Liver (tissue), 9 donors: ENCODE results near the gene NAT10. TPM values are rescaled to one million over a fixed set of nuclear protein-coding genes. Genes with fewer than 3 reads are reported as not detected.

Source experiments
- DNase-seq: peaks from one replicate; pipeline ENCODE4 v3.0.0-alpha.2; 2017; ENCODE audit warnings: low spot score
- H3K27ac ChIP-seq, 2 donors: one replicate each; pipeline ENCODE4 v1.7.0; 2013; ENCODE audit warnings: inconsistent platforms in 2 of 2, low read length in 2 of 2, control low read depth in 1 of 2, low read depth in 1 of 2, mild to moderate bottlenecking in 1 of 2
- H3K27me3 ChIP-seq, 4 donors: one replicate each; pipeline versions ENCODE4 v1.6.1 to v1.7.0; 2013; ENCODE audit warnings: low read length in 3 of 4, inconsistent platforms in 1 of 4, mild to moderate bottlenecking in 1 of 4, moderate library complexity in 1 of 4; ENCODE audit not compliant: control insufficient read depth in 4 of 4, insufficient read depth in 4 of 4
- H3K36me3 ChIP-seq, 4 donors: one replicate each; pipeline versions ENCODE4 v1.6.1 to v1.7.0; 2013; ENCODE audit warnings: low read length in 3 of 4, mild to moderate bottlenecking in 3 of 4, low read depth in 1 of 4, moderate library complexity in 1 of 4; ENCODE audit not compliant: control insufficient read depth in 4 of 4, insufficient read depth in 3 of 4
- H3K4me1 ChIP-seq, 4 donors: one replicate each; pipeline versions ENCODE4 v1.6.1 to v1.7.0; 2013; ENCODE audit warnings: low read length in 3 of 4, mild to moderate bottlenecking in 3 of 4, moderate library complexity in 1 of 4; ENCODE audit not compliant: control insufficient read depth in 4 of 4, insufficient read depth in 4 of 4
- H3K4me3 ChIP-seq, 3 donors: one replicate each; pipeline versions ENCODE4 v1.6.1 to v1.7.0; 2013; ENCODE audit warnings: low read length in 3 of 3, control low read depth in 1 of 3, low read depth in 1 of 3, mild to moderate bottlenecking in 1 of 3
- H3K9ac ChIP-seq, 2 donors: one replicate each; pipeline ENCODE4 v1.7.0; 2013; ENCODE audit warnings: low read length in 2 of 2, mild to moderate bottlenecking in 2 of 2, moderate library complexity in 2 of 2, control low read depth in 1 of 2, low read depth in 1 of 2
- H3K9me3 ChIP-seq, 4 donors: one replicate each; pipeline versions ENCODE4 v1.6.1 to v1.7.0; 2013; ENCODE audit warnings: low read length in 3 of 4; ENCODE audit not compliant: control insufficient read depth in 4 of 4
- EGR1 ChIP-seq, 2 donors: IDR thresholded peaks; 2 replicates each; pipeline ENCODE4 v1.6.1; 2016 to 2018; ENCODE audit warnings: antibody characterized with exemption in 2 of 2, low read depth in 2 of 2
- FOXA1 ChIP-seq: IDR thresholded peaks from 2 replicates; pipeline ENCODE4 v1.6.1; 2016; ENCODE audit warnings: antibody characterized with exemption
- FOXA2 ChIP-seq: IDR thresholded peaks from 2 replicates; pipeline ENCODE4 v1.6.1; 2016; ENCODE audit warnings: antibody characterized with exemption
- GABPA ChIP-seq, 2 donors: IDR thresholded peaks in 1 of 2; conservative IDR thresholded peaks in 1 of 2; 2 replicates each; pipeline ENCODE4 v1.6.1; 2016; ENCODE audit warnings: antibody characterized with exemption in 2 of 2, mild to moderate bottlenecking in 1 of 2, moderate library complexity in 1 of 2
- HNF4A ChIP-seq, 2 donors: conservative IDR thresholded peaks; 2 replicates each; pipeline ENCODE4 v1.6.1; 2016; ENCODE audit warnings: antibody characterized with exemption in 2 of 2, mild to moderate bottlenecking in 2 of 2
- HNF4G ChIP-seq: IDR thresholded peaks from 2 replicates; pipeline ENCODE4 v1.6.1; 2016; ENCODE audit warnings: antibody characterized with exemption
- JUND ChIP-seq, 2 donors: IDR thresholded peaks; 2 replicates each; pipeline ENCODE4 v1.6.1; 2016; ENCODE audit warnings: antibody characterized with exemption in 2 of 2
- NR2F2 ChIP-seq: IDR thresholded peaks from 2 replicates; pipeline ENCODE4 v1.6.1; 2016; ENCODE audit warnings: antibody characterized with exemption
- RAD21 ChIP-seq, 2 donors: IDR thresholded peaks; 2 replicates each; pipeline ENCODE4 v1.6.1; 2016; ENCODE audit warnings: antibody characterized with exemption in 2 of 2, mild to moderate bottlenecking in 2 of 2
- RXRA ChIP-seq, 2 donors: IDR thresholded peaks; 2 replicates each; pipeline ENCODE4 v1.6.1; 2017 to 2018; ENCODE audit warnings: antibody characterized with exemption in 2 of 2, mild to moderate bottlenecking in 1 of 2
- SP1 ChIP-seq: IDR thresholded peaks from 2 replicates; pipeline ENCODE4 v1.6.1; 2018; ENCODE audit warnings: antibody characterized with exemption, mild to moderate bottlenecking
- TAF1 ChIP-seq: conservative IDR thresholded peaks from 2 replicates; pipeline ENCODE4 v1.6.1; 2016; ENCODE audit warnings: antibody characterized with exemption, mild to moderate bottlenecking
- YY1 ChIP-seq: IDR thresholded peaks from 2 replicates; pipeline ENCODE4 v1.6.1; 2016; ENCODE audit warnings: antibody characterized with exemption, mild to moderate bottlenecking
- WGBS: extraction: QIAGEN DNeasy Blood & Tissue Kit; methylation state at CpG from one replicate; pipeline ENCODE4 v1.1.7; 2013; 5-methylcytosine and 5-hydroxymethylcytosine counted together
- polyA plus RNA-seq, 2 donors: library from polyadenylated mRNA; stranded (reverse) in 1 of 2; unstranded in 1 of 2; fragments of 200-250 nt in 1 of 2; fragments of >200 nt in 1 of 2; fragmentation: Nextera tagmentation in 1 of 2; extraction: Ambion mirVana in 1 of 2; gene quantifications; one replicate each; pipeline versions ENCODE4 v1.2.1 to v1.2.3, GENCODE V29; 2013 to 2015
- total RNA-seq, 2 donors: library from RNA; depleted of rRNA; stranded (reverse); fragments of >200 nt; gene quantifications; one replicate each; pipeline ENCODE4 v1.2.3, GENCODE V29; 2014
- TF ChIP-seq, protein P1 (sequence below): fragments of 150-350 bp; IDR thresholded peaks from 2 replicates; pipeline ENCODE4 v1.5.1; 2017; ENCODE audit warnings: improper control_type of control experiment, low read depth, low read length; ENCODE audit not compliant: missing input control
- TF ChIP-seq, protein P2 (sequence below): IDR thresholded peaks from 2 replicates; pipeline ENCODE4 v1.6.1; 2016; ENCODE audit warnings: antibody characterized with exemption
- TF ChIP-seq, protein P3 (sequence below): IDR thresholded peaks from 2 replicates; pipeline ENCODE4 v1.6.1; 2016; ENCODE audit warnings: antibody characterized with exemption, mild to moderate bottlenecking
- TF ChIP-seq, protein P4 (sequence below): IDR thresholded peaks from 2 replicates; pipeline ENCODE4 v1.6.1; 2016; ENCODE audit warnings: antibody characterized with exemption
- TF ChIP-seq, protein P5 (sequence below): IDR thresholded peaks from 2 replicates; pipeline ENCODE4 v1.6.1; 2016; ENCODE audit warnings: antibody characterized with exemption
- donor health status: healthy.
- donor health status: healthy.
- donor health status: healthy.
- donor health status: healthy.
- donor health status: healthy.

NAT10 gene
- total and polyA plus RNA-seq, 4 donors, result 9.1 to 14.0 (median 13.5) TPM

DNA sequence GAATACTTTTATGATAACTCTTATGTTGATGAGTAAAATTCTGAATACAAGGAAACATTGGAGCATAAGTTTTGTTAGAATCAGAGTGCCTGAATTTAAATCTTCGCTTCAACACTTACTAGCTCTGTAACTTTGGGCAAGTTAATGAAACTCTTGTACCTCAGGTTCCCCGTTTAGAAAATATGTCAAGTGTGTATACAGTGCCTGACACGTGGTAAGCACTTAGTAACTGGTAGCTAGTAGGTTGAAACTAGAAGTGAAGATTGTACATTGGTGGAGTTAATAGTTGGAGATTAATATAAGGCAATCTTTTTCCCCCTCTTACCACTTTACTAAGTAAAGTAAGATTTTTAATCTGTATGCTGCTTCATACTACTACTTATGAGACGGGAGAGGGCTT, 24.8 kb upstream of the NAT10 start:
- Histone ChIP-seq H3K9ac (no peak overlapping the region), H3K9me3 (no peaks in the 10 kb centered on the region), H3K4me1 (no peaks in the 10 kb centered on the region), H3K36me3 (peaks cover 14 to 84% (median 78%) of the 10 kb centered on the region in 4 donors), H3K4me3 (no peak overlapping the region), H3K27me3 (no peaks in the 10 kb centered on the region), H3K27ac (no peak overlapping the region)
- DNase-seq, result no peak
- 92% methylated on average over 4 of the region's 4 CpGs for WGBS
- TF ChIP-seq, protein P1, sequence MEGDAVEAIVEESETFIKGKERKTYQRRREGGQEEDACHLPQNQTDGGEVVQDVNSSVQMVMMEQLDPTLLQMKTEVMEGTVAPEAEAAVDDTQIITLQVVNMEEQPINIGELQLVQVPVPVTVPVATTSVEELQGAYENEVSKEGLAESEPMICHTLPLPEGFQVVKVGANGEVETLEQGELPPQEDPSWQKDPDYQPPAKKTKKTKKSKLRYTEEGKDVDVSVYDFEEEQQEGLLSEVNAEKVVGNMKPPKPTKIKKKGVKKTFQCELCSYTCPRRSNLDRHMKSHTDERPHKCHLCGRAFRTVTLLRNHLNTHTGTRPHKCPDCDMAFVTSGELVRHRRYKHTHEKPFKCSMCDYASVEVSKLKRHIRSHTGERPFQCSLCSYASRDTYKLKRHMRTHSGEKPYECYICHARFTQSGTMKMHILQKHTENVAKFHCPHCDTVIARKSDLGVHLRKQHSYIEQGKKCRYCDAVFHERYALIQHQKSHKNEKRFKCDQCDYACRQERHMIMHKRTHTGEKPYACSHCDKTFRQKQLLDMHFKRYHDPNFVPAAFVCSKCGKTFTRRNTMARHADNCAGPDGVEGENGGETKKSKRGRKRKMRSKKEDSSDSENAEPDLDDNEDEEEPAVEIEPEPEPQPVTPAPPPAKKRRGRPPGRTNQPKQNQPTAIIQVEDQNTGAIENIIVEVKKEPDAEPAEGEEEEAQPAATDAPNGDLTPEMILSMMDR, result no peak
- TF ChIP-seq GABPA (IDR thresholded peaks at IDR 0.05 in 1 of 2, conservative IDR thresholded peaks at IDR 0.05 in 1 of 2) (no peak), NR2F2 (no peak), EGR1 (IDR thresholded peaks at IDR 0.05; ENCODE audit: low read depth in 2 of 2) (no peak), YY1 (no peak), JUND (IDR thresholded peaks at IDR 0.05) (no peak), FOXA1 (no peak), TAF1 (no peak), SP1 (no peak), RXRA (IDR thresholded peaks at IDR 0.05) (no peak), HNF4G (no peak), FOXA2 (no peak), HNF4A (conservative IDR thresholded peaks at IDR 0.05) (no peak), RAD21 (IDR thresholded peaks at IDR 0.05) (no peak)
- TF ChIP-seq, protein P2, sequence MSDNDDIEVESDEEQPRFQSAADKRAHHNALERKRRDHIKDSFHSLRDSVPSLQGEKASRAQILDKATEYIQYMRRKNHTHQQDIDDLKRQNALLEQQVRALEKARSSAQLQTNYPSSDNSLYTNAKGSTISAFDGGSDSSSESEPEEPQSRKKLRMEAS, result no peak
- TF ChIP-seq, protein P3, sequence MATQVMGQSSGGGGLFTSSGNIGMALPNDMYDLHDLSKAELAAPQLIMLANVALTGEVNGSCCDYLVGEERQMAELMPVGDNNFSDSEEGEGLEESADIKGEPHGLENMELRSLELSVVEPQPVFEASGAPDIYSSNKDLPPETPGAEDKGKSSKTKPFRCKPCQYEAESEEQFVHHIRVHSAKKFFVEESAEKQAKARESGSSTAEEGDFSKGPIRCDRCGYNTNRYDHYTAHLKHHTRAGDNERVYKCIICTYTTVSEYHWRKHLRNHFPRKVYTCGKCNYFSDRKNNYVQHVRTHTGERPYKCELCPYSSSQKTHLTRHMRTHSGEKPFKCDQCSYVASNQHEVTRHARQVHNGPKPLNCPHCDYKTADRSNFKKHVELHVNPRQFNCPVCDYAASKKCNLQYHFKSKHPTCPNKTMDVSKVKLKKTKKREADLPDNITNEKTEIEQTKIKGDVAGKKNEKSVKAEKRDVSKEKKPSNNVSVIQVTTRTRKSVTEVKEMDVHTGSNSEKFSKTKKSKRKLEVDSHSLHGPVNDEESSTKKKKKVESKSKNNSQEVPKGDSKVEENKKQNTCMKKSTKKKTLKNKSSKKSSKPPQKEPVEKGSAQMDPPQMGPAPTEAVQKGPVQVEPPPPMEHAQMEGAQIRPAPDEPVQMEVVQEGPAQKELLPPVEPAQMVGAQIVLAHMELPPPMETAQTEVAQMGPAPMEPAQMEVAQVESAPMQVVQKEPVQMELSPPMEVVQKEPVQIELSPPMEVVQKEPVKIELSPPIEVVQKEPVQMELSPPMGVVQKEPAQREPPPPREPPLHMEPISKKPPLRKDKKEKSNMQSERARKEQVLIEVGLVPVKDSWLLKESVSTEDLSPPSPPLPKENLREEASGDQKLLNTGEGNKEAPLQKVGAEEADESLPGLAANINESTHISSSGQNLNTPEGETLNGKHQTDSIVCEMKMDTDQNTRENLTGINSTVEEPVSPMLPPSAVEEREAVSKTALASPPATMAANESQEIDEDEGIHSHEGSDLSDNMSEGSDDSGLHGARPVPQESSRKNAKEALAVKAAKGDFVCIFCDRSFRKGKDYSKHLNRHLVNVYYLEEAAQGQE, result no peak
- TF ChIP-seq, protein P4, sequence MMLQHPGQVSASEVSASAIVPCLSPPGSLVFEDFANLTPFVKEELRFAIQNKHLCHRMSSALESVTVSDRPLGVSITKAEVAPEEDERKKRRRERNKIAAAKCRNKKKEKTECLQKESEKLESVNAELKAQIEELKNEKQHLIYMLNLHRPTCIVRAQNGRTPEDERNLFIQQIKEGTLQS, result no peak
- TF ChIP-seq, protein P5, sequence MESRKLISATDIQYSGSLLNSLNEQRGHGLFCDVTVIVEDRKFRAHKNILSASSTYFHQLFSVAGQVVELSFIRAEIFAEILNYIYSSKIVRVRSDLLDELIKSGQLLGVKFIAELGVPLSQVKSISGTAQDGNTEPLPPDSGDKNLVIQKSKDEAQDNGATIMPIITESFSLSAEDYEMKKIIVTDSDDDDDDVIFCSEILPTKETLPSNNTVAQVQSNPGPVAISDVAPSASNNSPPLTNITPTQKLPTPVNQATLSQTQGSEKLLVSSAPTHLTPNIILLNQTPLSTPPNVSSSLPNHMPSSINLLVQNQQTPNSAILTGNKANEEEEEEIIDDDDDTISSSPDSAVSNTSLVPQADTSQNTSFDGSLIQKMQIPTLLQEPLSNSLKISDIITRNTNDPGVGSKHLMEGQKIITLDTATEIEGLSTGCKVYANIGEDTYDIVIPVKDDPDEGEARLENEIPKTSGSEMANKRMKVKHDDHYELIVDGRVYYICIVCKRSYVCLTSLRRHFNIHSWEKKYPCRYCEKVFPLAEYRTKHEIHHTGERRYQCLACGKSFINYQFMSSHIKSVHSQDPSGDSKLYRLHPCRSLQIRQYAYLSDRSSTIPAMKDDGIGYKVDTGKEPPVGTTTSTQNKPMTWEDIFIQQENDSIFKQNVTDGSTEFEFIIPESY, result no peak
